ENCODE data around the gene RELN. TPM values are rescaled to one million over a fixed set of nuclear protein-coding genes. Genes with fewer than 3 reads are reported as not detected.

The RELN gene
- total and polyA plus RNA-seq, 10 donors = 0.03 to 7.6 (median 1.0) TPM

- no peak overlapping the region for H3K27ac ChIP-seq
- no peaks in the 10 kb centered on the region for H3K27me3 ChIP-seq (replicated peaks in 1 of 7)
- TF ChIP-seq POLR2AphosphoS5 (IDR thresholded peaks at IDR 0.05) = no peak
- TF ChIP-seq POLR2A (IDR thresholded peaks at IDR 0.05) = no peak
- TF ChIP-seq, protein P1, sequence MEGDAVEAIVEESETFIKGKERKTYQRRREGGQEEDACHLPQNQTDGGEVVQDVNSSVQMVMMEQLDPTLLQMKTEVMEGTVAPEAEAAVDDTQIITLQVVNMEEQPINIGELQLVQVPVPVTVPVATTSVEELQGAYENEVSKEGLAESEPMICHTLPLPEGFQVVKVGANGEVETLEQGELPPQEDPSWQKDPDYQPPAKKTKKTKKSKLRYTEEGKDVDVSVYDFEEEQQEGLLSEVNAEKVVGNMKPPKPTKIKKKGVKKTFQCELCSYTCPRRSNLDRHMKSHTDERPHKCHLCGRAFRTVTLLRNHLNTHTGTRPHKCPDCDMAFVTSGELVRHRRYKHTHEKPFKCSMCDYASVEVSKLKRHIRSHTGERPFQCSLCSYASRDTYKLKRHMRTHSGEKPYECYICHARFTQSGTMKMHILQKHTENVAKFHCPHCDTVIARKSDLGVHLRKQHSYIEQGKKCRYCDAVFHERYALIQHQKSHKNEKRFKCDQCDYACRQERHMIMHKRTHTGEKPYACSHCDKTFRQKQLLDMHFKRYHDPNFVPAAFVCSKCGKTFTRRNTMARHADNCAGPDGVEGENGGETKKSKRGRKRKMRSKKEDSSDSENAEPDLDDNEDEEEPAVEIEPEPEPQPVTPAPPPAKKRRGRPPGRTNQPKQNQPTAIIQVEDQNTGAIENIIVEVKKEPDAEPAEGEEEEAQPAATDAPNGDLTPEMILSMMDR (IDR thresholded peaks at IDR 0.05 in 8 of 11, conservative IDR thresholded peaks at IDR 0.05 in 3 of 11) = no peak
- WGBS, 5 donors = 86 to 94% (median 87%) methylated on average over 5 of the region's 5 CpGs
- H3K36me3 ChIP-seq = no peaks in the 10 kb centered on the region
- intact Hi-C loops (cut with DNase I; ENCODE audit: low total_unique reads) = no loop called here
- no peaks in the 10 kb centered on the region for H3K9me3 ChIP-seq
- H3K4me3 ChIP-seq = no peak overlapping the region
- no peaks in the 10 kb centered on the region for H3K4me1 ChIP-seq
- no peak for DNase-seq
Measured at GRCh38 chr7:103532955-103533354, 456.5 kb downstream of the RELN start.

DNA sequence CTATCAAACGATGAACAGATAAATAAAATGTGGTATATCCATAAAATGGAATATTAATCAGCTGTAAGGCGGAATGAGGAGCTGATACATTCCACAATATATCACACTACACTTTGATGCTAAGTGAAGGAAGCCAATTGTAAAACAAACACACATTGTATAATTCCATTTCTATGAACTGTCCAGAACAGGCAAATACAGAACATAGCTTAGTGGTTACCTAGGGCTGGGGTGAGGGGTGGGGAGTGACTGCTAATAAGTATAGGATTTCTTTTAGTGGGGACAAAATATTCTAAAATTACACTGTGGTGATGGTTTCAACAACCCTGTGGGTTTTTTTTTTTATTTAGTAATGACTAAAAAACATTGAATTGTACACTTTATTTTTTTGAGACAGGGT, 461.3 kb downstream of the RELN start:
- DNase-seq = no peak
- no peaks in the 10 kb centered on the region for H3K9me3 ChIP-seq
- TF ChIP-seq, protein P1 (IDR thresholded peaks at IDR 0.05 in 8 of 11, conservative IDR thresholded peaks at IDR 0.05 in 3 of 11) = no peak
- TF ChIP-seq POLR2A (IDR thresholded peaks at IDR 0.05) = no peak
- TF ChIP-seq POLR2AphosphoS5 (IDR thresholded peaks at IDR 0.05) = no peak
- H3K27me3 ChIP-seq (replicated peaks in 1 of 7) = peaks cover 0 to 8% (median 0%) of the 10 kb centered on the region in 7 donors
- H3K4me3 ChIP-seq = no peak overlapping the region
- no peaks in the 10 kb centered on the region for H3K36me3 ChIP-seq
- intact Hi-C loops (cut with DNase I; ENCODE audit: low total_unique reads) = no loop called here
- H3K4me1 ChIP-seq = no peaks in the 10 kb centered on the region
- 67 to 96% (median 81%) methylated on average over 2 of the region's 2 CpGs for WGBS, 5 donors
- H3K27ac ChIP-seq = no peak overlapping the region

- H3K4me3 ChIP-seq = no peak overlapping the region
- H3K4me1 ChIP-seq = no peaks in the 10 kb centered on the region
- no peaks in the 10 kb centered on the region for H3K9me3 ChIP-seq
- H3K36me3 ChIP-seq = no peaks in the 10 kb centered on the region
- TF ChIP-seq POLR2A (IDR thresholded peaks at IDR 0.05) = no peak
- TF ChIP-seq, protein P1 (IDR thresholded peaks at IDR 0.05 in 8 of 11, conservative IDR thresholded peaks at IDR 0.05 in 3 of 11) = no peak
- 13 to 38% (median 31%) methylated on average over 1 of the region's 1 CpG for WGBS, 5 donors
- DNase-seq = no peak
- peaks cover 0 to 15% (median 0%) of the 10 kb centered on the region in 7 donors for H3K27me3 ChIP-seq (replicated peaks in 1 of 7)
- intact Hi-C loops (cut with DNase I; ENCODE audit: low total_unique reads) = no loop called here
- no peak overlapping the region for H3K27ac ChIP-seq
Measured at GRCh38 chr7:103525937-103526336, 463.5 kb downstream of the RELN start.

DNA sequence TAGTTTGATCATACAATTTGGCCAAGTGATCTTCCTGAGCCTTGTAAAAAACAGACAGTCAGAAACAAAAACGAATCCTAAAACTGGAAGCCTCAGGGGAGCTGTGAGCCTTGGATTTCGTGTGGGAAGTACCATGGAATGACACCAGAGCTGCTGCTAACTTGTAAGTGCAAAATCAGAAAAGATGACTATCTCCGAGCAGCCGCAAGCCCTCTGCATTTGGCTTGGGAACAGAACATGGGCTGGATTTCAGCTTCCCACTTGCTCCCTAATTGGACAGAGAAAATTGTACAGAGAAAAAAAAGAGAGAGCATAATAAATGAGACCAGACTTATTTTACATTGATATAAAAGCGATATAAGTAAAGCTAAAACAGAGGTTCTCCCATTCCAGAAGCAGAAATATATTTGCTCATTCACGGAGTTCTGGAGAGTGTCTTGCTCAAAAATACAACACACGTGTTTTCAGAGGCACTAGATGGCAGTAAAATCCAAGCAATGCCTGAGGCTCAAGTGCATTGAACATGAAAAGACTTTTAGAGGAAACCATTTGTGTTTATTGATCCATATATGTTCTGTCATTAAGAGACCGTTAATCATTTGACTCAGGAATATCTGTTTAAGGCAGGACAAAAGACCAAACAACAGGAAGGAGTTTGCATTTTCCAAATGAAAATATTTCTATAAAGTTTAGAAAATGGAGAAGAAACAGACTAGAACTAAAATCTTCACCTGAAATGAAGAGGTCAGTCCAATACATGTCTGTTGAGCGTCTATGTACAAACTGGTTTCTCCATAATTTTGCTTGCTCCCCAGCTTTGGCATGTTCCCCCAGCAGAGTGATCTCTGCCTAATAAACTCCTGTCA, 465.2 kb downstream of the RELN start:
- H3K4me1 ChIP-seq = no peaks in the 10 kb centered on the region
- H3K27ac ChIP-seq = no peak overlapping the region
- H3K4me3 ChIP-seq = no peak overlapping the region
- H3K9me3 ChIP-seq = no peaks in the 10 kb centered on the region
- peaks cover 0 to 25% (median 0%) of the 10 kb centered on the region in 7 donors for H3K27me3 ChIP-seq (replicated peaks in 1 of 7)
- intact Hi-C loops (cut with DNase I; ENCODE audit: low total_unique reads) = no loop called here
- 40 to 48% (median 45%) methylated on average over 9 of the region's 9 CpGs for WGBS, 5 donors
- no peaks in the 10 kb centered on the region for H3K36me3 ChIP-seq
- TF ChIP-seq, protein P1 (IDR thresholded peaks at IDR 0.05 in 8 of 11, conservative IDR thresholded peaks at IDR 0.05 in 3 of 11) = peak in 4 of 11 experiments; percentile 6 to 30 (median 16)
- TF ChIP-seq POLR2A (IDR thresholded peaks at IDR 0.05) = no peak
- no peak for DNase-seq

Data from spleen (tissue), 11 donors.